GM06990 (cell line): Measurements from ENCODE around the gene STK10.

Source experiments
- DNase-seq: peaks from one replicate; pipeline ENCODE4 v3.0.0-alpha.2; 2011; ENCODE audit not compliant: insufficient read length; ENCODE audit errors: extremely low read depth
- H3K27me3 ChIP-seq: replicated peaks from 2 replicates; pipeline ENCODE4 v1.6.0; 2011; ENCODE audit warnings: low read length; ENCODE audit not compliant: control insufficient read depth, insufficient read depth
- H3K36me3 ChIP-seq: 2 replicates; pipeline ENCODE4 v1.5.1; 2011; ENCODE audit warnings: low read length; ENCODE audit not compliant: control insufficient read depth, insufficient read depth
- H3K4me3 ChIP-seq: replicated peaks from 2 replicates; pipeline ENCODE4 v1.5.1; 2011; ENCODE audit warnings: low read depth, mild to moderate bottlenecking, control low read depth, low read length
- TF ChIP-seq, protein P1 (sequence below): IDR thresholded peaks from 2 replicates; pipeline ENCODE4 v1.5.1; 2011; ENCODE audit warnings: low read length, control low read depth, mild to moderate bottlenecking, inconsistent platforms; ENCODE audit not compliant: insufficient read depth, poor library complexity, severe bottlenecking

STK10 gene

DNA sequence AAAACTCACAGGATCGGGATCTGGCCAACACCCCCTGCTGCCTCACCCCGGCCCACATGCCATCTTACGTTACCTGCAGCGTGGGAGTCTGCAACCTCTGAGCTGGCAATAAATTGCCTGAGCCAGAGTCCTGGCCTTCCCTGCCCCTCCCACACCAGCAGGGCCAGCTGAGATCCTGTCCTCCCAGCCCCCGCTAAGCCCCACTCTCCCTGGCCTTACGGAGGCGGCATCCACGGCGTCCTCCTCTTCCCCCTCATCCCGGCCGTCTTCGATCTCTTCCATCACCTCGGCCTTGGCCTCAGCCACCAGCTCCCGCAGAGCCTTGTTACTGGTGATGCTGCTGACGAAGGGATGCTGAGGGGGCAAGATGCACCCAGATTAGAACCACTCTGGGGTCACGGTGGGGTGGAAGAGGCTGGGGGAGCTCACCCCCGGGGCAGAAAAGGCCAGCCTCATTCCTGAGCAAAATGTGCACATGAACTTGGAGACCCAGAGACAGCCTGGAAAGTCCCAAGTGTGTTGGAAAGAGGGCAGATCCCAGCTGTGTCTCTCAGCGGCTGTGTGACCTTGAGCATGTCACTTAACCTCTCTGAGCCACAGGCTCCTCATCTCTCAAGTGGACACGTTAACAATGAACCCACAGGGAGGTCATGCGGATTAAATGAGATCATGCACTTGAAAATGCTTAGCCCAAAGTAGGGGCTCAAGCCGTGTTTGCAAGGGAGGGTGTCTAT lies 91.7 kb downstream of the STK10 start:
- Histone ChIP-seq H3K4me3 (no peak overlapping the region), H3K27me3 (no peaks in the 10 kb centered on the region), H3K36me3 (peaks cover 48% of the 10 kb centered on the region)
- DNase-seq, result no peak
- TF ChIP-seq, protein P1, sequence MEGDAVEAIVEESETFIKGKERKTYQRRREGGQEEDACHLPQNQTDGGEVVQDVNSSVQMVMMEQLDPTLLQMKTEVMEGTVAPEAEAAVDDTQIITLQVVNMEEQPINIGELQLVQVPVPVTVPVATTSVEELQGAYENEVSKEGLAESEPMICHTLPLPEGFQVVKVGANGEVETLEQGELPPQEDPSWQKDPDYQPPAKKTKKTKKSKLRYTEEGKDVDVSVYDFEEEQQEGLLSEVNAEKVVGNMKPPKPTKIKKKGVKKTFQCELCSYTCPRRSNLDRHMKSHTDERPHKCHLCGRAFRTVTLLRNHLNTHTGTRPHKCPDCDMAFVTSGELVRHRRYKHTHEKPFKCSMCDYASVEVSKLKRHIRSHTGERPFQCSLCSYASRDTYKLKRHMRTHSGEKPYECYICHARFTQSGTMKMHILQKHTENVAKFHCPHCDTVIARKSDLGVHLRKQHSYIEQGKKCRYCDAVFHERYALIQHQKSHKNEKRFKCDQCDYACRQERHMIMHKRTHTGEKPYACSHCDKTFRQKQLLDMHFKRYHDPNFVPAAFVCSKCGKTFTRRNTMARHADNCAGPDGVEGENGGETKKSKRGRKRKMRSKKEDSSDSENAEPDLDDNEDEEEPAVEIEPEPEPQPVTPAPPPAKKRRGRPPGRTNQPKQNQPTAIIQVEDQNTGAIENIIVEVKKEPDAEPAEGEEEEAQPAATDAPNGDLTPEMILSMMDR, result no peak

DNA sequence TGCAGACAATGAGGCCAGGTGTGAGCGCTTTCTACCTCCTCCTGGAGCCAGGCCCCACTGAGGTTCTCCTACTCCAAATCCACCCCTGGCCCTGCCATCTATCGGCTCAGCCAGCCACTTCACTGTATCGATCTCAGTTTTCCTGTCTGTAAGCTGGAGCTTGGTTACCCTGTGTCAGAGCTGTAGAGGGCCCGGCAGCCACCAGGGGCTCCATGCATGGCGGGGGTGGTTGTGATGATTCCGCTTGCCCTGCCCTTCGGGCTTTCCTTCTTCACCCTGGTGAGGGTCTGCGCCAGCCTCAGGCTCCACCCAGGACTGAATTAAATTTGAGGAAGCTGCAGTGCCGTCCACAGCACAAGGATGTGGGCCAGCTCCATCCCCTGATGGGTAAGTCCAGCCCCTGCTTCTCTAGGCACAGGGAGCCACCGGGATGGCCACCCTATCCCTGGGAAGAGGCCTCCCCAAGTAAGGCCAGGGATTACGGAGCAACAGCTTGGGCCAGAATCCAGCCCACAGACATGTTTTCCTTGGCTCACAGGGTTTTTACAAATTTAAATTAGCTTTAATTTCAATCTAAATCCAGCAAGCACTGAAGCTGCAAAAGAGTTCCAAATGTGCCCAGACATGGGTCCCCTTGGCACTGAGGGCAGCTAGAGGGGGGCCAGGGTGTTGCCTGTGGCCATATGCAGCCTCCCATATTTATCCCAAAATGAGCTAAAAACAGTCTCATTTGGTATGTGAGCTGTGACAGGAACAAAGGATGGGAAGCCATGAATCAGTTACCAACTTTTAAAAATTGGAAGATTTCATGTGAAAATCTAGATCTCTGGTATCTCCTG lies 92.4 kb downstream of the STK10 start:
- TF ChIP-seq, protein P1, result no peak
- Histone ChIP-seq H3K4me3 (no peak overlapping the region), H3K36me3 (peaks cover 51% of the 10 kb centered on the region), H3K27me3 (no peaks in the 10 kb centered on the region)
- no peak for DNase-seq

DNA sequence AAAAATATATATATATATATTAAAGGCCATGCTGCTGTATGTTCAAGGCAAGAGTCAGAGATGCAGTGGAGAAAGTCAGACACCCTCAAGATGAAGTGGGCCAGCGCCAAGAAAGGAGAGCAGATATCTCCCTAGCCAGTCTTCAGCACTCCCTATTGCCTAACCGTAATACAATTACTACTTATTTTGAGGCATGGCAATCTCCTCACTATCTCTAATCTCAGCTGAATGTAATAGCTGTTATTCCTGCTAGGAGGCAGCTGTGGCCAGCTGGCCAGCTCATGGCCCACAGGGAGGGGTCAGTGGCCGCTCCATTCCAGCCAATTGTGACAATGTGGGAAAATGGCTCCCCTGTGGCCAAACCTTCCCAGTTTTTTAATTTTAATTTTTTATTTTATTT lies 94.1 kb downstream of the STK10 start:
- H3K27me3 ChIP-seq, result no peaks in the 10 kb centered on the region
- DNase-seq, result no peak
- TF ChIP-seq, protein P1, result no peak
- H3K36me3 ChIP-seq, result peaks cover 58% of the 10 kb centered on the region
- H3K4me3 ChIP-seq, result no peak overlapping the region

DNA sequence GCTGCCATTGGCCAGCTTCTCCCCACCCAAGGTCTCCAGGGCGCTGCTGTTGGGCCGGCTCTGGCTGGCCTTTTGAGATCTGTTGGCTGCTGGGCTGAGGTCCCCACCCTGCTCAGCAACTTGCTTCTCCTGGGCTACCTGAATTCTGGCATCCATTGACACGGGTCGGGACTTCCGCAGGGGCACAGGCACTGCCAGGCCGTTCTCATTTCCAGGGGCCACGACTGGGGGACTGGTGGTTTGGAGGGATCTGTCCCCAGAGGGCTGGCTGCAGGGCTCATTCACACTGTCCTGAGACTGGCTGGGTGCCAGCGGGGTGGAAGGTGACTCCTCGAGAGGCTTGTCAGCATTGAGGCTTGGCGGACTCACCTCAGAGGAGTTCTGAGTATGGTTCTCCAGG lies 94.5 kb downstream of the STK10 start:
- H3K4me3 ChIP-seq, result no peak overlapping the region
- H3K27me3 ChIP-seq, result no peaks in the 10 kb centered on the region
- TF ChIP-seq, protein P1, result no peak
- DNase-seq, result no peak
- peaks cover 61% of the 10 kb centered on the region for H3K36me3 ChIP-seq

DNA sequence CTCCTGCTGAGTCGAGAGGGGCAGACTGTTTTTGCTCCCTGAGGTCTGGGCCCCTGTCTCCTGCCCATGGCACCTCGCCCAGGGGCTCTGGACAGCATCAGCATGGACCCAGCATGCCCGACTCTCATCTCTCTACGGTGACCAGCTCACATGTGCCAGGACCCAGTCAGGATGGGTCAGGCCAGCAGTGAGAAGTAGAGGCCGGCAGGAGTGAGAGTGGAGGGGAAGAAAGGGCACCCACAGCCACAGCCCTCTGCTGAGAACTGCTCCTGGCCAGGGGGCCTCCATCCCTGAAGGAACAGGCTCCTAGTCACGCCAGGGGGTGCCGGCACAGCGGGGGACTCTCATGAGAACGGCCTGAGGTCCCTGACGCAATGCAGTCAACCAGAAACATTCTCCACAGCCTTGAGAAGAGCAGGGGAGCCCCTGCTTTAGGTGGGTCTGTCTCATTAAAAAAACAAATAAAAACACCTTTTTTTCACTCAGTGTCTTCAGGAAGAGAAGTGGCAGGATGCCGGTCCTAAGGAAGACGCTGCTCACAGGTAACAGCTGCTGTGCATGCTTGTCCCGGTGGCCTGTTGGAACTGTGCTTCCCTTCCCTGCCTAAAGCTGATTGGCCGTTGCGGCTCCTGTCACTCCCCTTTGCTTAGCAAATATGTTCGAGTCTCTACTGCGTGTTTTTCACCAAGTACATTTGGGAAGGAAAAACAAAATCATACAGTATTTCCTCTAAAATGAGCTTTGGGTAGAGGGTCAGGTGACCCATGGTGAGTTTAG lies 95.9 kb downstream of the STK10 start:
- no peaks in the 10 kb centered on the region for H3K27me3 ChIP-seq
- DNase-seq, result no peak
- TF ChIP-seq, protein P1, result no peak
- peaks cover 54% of the 10 kb centered on the region for H3K36me3 ChIP-seq
- H3K4me3 ChIP-seq, result no peak overlapping the region
